Activated CD4-positive, alpha-beta T cell treated with anti-CD3 and anti-CD28 coated beads, Interleukin-2, Interleukin-4, amounts not matched to agents 100 ng/mL and 50 ng/mL, durations not matched to agents 16 hours and 8 hours (primary cell): ENCODE results near the gene WDR33.
"Not testable (repeated sequence)": the region's sequence is repeated elsewhere in the genome, so short reads cannot be mapped to it uniquely, and the experiment has no call there.

Source experiments
- DNase-seq: peaks from one replicate; pipeline ENCODE4 v3.0.0-alpha.2; 2020; ENCODE audit warnings: low spot score

The WDR33 gene

DNA sequence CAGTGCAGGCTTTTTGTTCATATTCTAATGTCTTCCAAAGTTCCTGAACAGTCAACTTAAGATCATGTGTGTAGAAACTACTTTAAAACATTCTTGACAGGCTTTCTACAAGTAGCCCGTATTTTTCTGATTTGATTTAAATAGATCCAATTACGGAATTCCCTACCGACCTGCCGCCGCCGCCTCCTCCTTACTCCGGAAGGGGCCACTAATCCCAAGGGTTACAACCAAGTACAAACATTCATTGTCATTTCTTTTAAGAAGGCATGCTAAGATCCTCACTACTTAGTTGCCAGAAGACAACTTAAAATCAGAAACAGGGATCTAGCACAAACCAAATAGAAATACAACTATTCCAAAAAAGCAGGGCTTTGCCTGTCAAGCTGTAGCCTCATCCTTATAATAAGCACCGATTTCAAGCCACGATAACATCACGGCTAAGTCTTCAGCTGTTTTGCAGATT is 784 bp downstream of the WDR33 start:
- DNase-seq, result no peak

DNA sequence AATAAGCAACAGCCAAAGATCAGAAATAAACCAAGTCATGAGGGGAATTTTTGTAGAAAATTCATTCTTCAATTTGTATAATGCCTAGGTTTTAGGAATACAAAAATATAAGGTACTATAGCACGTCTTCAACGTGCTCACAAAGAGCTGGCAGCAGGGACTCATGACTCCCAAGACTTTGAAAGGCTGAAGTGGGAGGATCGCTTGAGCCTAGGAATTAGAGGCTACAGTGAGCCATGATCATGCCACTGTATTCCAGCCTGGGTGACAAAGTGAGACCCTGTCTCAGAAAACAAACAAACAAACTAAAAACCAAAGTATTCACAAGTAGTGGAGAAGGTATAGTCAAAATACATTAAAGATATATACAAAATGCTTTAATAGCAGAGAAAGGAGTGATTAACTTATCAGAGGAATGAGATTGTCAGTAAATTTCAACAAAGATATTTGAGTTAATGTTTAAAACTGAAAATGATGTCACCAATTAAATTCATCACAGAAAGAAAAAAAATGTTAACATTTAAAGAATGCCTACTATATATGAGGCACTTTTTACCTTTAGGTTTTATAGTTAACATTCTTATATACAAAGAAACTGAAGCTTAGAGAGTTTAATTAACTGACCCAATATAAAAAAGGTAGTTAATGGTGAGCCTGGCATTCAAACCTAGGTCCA is 3.2 kb downstream of the WDR33 start:
- DNase-seq, result no peak

DNA sequence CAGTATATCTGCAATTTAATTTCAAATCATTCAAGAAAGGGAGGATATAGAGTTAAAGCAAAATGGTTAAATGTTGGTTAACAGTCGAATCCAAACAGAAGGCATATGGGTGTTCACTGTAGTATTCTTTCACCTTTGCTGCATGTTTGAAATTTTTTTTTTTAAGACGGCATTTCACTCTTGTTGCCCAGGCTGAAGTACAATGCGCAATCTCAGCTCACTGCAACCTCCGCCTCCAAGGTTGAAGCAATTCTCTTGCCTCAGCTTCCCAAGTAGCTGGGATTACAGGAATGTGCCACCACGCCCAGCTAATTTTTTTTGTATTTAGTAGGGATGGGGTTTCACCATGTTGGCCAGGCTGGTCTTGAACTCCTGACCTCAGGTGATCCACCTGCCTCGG is 4.1 kb downstream of the WDR33 start:
- DNase-seq, result not testable (repeated sequence)

DNA sequence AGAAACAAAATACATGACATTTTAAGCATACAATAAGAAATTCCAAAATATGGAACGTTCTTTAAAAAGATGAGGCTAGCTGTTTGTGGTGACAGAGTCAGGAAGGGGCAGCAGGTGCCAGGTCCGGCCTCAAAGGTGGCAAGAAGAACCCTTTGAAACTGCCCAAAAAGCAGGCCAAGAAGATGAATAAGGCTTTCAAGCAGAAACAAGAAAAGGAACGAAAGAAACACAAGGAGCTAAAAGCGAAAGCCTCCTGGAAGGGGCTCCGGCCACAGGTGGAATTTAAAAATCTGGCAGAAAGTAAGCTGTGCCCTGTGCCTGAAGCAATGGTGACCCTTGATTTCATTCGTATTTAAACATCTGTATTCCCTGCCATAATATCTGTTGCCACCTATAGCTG is 5.5 kb downstream of the WDR33 start:
- no peak for DNase-seq

DNA sequence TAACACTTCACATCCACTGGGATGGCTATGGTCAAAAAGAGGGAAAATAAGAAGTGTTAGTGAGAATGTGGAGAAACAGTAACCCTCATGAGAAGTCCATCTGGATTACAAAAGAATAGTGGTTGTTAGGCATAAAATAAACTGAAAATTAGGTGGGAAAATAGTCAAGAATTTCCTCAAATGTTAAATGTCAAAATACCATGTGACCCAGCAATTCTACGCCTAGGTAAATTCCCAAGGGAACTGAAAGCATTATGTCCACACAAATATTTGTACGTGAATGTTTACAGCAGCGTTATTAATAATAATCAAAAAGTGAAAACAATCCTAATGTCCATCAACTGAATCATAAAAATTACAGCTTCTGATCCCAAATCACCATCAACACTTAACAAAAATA is 11.0 kb downstream of the WDR33 start:
- DNase-seq, result no peak

DNA sequence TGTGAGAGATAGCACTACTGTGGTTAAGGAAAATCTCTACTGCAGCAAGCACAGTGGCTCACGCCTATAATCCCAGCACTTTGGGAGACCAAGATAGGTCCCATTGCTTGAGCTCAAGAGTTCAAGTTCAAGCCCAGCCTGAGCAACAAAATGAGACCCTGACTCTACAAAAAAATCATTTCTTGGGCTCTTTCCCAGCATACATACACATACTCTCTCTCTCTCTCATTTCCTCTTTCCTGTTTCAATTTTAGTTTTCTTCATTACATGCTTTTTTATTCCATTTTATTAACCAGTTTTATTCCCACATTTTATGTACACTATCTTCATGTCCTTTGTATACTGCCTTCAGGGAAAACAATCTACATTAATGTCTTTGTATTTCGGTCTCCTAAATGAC is 14.6 kb downstream of the WDR33 start:
- no peak for DNase-seq

DNA sequence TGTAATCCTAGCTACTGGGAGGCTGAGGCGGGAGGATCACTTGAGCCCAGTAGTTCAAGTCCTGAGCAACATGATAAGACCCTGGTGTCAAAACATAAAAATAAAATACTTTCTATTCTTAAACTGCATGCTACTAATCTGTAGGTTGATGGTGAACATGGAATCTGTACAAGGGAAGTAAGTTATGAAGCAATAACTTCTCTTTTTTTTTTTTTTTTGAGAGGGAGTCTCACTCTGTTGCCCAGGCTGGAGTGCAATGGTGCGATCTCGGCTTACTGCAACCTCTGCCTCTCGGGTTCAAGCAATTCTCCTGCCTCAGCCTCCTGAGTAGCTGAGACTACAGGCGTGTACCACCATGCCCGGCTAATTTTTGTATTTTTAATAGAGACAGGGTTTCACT is 16.1 kb downstream of the WDR33 start:
- not testable (repeated sequence) for DNase-seq

DNA sequence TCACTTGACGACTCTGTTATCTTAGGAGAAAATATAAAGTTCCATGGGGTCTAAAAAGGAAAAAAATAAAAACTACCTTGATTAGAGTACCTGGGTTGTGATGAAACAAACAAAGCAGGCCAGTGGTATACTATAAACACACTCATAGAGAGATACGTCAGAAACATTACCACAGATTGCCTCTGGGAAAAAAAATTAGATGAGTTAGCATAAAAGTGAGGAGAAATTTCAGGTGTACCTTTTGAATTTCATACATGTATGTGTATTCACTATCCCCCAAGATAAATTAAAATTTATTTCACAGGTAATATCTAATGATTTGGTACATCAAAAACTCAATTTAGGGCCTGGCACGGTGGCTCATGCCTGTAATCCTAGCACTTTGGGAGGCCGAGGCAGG is 18.2 kb downstream of the WDR33 start:
- no peak for DNase-seq

DNA sequence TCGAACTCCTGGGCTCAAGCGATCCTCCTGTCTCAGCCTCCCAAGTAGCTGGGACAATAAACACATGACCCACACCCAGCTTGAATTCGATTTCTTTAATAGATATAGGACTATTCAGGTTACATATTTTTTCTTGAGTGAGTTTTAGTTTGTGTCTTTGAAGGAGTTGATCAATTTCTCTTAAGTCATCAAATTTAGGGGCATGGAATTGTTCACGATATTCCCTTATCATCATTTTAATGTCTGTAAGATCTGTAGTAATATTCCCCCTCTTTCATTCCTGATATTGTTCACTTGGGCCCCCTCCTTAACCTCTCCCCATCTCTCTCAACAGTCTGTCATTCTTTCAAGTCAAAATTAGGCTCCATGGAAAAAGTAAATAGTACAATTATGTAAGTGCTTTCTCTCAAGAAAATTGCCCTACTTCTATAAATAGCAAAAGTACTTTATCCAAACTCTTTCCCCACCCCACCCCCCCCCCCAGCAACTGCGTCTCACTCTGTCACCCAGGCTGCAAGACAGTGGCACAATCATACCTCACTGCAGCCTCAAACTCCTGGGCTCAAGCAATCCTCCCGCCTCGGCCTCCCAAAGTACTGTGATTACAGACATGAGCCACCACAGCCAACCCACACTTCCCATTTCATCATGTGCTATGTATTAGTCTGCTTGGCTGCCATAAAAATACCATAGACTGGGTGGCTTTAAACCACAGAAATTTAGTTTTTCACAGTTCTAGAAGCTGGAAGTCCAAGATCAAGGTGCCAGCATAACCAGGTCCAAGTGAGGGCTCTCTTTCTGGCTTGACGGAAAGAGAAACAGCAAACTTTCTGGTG is 20.1 kb downstream of the WDR33 start:
- no peak for DNase-seq

DNA sequence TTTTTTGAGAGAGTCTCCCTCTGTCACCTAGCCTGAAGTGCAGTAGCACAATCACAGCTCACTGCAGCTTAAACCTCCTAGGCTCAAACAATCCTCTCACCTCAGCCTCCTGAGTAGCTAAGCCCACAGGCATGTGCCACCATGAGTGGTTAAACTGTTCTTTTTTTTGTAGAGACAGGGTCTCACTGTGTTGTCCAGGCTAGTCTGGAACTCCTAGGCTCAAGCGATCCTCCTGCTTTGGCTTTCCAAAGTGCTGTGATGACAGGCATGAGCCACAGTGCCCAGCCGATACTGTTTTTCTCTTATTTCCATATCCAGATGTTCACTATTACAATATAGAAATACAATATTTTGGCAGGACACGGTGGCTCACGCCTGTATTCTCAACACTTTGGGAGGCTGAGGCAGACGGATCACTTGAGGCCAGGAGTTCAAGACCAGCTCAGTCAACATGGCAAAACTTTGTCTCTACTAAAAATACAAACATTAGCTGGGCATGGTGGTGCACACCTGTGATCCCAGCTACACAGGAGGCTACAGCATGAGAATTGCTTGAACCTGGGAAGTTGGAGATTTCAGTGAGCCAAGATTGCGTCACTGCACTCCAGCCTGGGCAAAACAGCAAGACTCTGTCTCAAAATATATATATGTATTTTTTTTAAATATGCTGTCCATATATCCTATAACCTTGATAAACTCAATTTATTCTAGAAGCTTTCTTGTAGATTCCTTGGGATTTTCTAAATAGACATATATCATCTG is 24.7 kb downstream of the WDR33 start:
- no peak for DNase-seq

DNA sequence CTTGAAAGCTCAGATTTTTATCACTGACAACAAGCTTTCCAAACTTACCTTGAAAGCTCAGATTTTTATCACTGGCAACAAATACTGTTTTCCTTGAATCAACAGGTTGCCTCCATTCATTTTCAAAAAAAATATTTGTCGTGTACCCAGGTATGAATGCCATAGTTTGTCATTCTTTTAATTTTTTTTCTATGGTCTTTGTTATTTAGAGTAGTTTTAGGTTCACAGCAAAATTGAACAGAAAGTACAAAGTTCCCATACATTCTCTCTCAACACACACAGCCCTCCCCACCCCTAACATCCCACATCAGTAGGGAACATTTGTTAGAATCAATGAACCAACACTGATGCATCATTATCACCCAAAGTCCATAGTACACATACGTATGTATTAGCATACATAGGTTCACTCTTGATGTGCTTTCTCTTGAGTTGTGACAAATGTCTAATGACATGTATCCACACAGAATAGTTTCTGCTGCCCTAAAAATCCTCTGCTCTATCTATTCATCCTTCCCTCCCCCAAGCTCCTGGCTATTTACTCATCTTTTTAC is 25.9 kb downstream of the WDR33 start:
- DNase-seq, result no peak

DNA sequence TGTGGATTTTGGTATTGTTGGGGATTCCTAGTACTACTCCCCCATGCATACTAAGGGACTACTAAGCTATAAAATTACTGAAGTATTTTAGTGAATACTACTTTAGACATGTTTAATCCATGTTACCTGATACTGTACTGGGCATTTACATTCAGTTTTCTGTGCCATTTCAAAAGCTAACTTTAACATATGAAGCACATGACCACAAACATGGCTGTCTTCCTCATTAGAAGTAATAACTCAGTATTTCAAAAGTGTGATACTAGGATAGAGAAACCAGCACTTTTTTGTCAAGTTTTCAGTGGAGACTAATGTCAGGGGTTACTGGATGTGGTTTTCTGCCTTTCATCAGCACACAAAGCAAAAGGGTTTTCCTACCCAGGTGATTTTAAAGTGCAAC is 27.9 kb downstream of the WDR33 start:
- no peak for DNase-seq

DNA sequence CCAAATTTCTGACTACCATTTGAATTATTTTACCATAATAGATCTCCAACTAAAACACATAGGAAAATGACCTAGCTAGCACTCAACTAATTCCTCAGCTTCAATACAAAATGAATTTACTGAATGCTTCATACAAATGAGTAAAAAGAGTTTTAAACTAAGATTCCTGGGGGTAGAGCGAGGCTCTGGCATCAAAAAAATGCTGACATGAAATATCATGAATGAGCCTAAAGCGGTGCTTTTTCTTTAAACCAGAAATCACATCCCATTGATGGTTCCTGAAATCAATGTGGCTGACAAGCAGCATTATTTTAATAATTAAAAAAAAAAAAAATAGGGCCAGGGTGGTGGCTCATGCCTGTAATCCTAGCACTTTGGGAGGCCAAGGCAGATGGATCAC is 32.1 kb downstream of the WDR33 start:
- DNase-seq, result no peak

DNA sequence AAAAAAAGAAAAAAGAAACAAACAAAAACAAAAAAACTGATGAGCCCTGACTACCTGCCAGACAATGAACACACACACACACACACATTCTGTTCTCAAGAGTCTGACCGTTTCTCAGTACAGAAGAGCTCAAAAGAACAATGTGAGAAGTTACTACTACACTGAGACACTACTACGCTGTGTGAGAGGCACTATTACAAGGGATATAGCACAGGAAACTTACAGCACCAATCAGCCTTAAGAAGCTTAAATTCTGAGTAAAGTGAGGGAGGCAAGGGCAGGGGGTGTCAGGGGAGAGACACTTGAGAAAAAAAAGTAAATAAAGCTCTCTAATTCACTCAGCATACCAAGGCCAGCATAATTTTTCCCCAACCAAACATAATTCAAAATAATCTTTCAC is 32.5 kb downstream of the WDR33 start:
- no peak for DNase-seq

DNA sequence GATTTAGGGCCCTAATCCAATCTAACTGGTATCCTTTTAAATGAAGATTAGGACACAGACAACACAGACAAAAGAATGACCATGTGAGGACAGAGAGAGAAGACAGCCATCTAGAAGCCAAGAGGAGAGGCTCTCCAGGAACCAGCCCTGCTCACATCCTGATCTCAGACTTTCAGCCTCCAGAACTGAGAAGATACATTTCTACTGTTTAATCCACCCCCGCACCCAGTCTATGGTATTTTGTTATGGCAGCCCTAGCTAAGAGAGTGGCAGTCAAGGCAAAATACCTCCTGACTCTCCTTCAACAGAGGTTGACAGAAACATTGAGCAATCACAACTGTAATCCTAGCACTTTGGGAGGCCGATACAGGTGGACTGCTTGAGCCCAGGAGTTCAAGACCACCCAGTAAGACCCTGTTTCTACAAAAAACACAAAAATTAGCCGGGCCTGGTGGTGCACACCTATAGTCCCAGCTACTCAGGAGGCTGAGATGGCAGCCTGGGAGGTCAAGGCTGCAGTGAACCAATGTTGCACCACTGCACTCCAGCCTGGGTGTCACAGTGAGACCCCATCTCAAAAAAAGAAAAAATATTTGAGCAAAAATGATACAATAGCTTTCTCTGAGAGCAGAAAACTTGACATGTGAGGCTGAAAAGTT is 34.7 kb downstream of the WDR33 start:
- DNase-seq, result no peak

DNA sequence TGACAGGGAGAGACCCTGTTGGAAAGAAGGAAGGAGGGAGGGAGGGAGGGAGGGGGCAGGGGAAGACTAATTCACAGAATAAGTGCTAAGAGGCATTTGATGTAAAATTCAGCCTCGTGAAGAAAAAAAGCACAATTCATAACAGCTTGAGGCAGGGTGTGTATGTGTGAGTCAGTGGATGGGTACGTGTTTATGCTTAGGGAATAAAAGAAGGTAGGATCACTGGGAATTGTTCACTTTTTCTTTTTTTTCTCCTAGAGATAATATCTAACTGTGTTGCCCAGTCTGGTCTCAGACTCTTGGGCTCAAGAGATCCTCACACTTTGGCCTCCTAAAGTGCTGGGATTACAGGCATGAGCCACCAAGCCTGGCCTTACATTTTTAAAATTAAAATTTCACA is 39.2 kb downstream of the WDR33 start:
- DNase-seq, result no peak

DNA sequence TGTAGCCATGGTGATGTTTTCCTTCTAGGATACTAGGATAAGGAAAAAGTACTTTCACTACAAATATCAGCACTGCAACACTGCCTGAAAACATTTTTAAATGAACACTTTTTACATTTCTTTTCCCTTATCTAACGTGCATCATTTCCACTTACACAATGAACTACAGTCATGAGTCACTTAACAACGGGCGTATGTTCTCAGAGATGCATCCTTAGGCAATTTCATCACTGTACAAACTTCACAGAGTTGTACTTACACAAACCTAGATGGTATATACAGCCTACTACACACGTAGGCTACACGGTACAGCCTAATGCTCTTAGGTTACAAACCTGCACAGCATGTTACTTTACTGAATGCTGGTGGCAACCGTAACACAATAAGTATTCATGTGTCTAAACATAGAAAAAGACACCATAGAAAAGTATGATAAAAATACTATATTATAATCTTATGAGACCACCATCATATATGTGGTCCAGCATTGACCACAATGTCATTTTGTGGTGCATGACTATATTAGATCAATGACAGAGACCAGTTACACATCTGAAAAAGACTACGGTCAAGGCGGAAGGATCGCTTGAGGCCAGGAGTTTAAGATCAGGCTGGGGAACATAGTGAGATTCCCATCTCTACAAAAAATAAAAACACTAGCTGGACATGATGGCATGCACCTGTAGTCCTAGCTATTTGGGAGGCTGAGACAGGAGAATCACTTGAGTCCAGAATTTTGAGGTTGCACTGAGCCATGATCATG is 39.8 kb downstream of the WDR33 start:
- peak; percentile 33 for DNase-seq

DNA sequence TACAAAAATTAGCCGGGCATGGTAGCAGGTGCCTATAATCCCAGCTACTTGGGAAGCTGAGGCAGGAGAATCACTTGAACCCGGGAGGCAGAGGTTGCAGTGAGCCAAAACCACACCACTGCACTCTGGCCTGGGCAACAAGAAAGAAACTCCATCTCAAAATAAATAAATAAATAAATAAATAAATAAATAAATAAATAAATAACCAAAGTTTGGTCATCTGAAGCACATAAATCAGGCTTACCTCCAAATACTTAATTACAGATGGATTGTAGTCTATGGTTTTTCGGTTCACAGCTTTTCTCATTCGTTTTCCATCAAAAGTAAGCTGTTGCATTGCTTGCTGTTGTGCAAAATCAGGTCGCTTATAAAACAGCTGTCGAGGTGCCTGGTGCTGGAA is 40.4 kb downstream of the WDR33 start:
- DNase-seq, result not testable (repeated sequence)

DNA sequence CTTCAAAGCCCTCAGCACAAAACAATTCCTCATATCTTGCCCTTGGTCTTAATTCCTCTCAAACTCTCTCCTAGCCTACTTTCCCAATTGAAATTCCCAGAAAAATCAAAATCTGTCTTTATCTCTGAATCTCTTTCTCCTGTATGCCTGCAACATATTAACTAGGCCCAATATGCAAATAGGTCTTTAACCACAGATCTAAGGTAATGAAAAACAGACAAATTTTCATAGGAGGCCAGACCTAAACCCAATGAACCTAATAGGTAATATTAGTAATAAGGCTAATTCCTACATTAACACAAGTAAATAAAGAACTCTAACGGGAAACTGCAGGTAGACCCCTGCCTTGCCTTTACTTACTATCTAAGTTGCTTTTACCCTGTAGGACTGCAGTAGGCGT is 41.4 kb downstream of the WDR33 start:
- DNase-seq, result no peak

DNA sequence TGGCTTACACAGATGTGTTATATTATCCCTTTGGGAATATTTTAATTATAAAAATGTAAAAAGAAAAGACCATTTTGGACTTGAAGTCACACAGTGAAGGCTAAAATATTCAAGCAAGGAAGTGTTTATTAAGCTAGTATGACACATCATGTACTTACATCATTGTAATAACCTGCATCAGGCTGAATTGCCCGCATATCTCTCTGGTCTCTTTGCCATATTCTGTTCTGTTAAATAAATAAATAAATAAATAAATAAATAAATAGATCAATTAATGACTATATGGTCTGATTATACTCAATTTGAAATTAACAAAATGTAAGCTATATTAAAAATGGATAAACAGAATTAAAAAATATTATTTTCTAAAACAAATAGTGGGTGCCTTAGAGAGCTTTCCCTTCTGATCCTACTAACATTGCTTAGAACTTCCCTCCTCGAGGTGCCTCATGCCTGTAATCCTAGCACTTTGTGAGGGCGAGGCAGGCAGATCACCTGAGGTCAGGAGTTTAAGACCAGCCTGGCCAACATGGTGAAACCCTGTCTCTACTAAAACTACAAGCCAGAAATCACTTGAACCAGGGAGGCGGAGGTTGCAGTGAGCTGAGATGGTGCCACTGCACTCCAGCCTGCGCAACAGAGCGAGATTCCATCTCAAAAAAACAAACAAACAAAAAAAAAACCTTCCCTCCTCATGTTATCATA is 42.0 kb downstream of the WDR33 start:
- DNase-seq, result no peak

DNA sequence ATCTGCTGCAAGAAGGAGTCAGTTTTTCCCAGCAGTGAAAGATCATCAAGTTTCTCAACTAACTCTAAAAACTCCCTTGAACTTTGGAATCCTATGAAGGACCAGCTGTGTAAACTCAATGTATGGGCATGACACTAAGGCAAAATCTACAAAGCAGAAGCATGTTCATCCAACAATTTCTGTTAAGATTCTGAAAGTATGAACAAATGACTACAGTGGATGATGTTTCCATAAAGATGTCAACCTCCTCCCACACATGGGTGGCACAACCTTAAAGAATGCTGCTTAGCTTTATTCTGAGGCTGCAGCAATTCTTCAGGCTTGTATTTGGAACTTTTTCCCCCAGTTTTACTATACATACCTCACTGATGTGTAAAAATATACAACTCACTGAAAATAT is 47.2 kb downstream of the WDR33 start:
- DNase-seq, result no peak
